ENCODE results near the gene DIO2. TPM values are rescaled to one million over a fixed set of nuclear protein-coding genes. Genes with fewer than 3 reads are reported as not detected.

The DIO2 gene
- total RNA-seq: 0.09 and 0.41 TPM in 2 replicates
- long read RNA-seq: 0 reads

- H3K36me3 Mint-ChIP-seq (ENCODE audit: low read depth): no peaks in the 10 kb centered on the region
- H3K27ac Mint-ChIP-seq (ENCODE audit: unreplicated experiment): peak within 1 kb of the TSS; percentile 86
- H3K9me3 Mint-ChIP-seq: no peaks in the 10 kb centered on the region
- H3K4me3 Mint-ChIP-seq: no peak within 1 kb of the TSS
- DNase-seq (ENCODE audit: low read depth, low spot score): no peak
- no peak for TF ChIP-seq CTCF (conservative IDR thresholded peaks at IDR 0.05)
- peaks cover 14% of the 10 kb centered on the region for H3K4me1 Mint-ChIP-seq
- H3K27me3 Mint-ChIP-seq (ENCODE audit: low read depth): no peaks in the 10 kb centered on the region
These were observed at the start of gene DIO2 for GRCh38 chr14:80211153-80212022. DIO2 (minus strand) TSS chr14:80211504; CDS start chr14:80211472, 32 bp downstream.

GRCh38 chr14:80260645-80261044 is 49.3 kb upstream of the DIO2 start:
- H3K4me3 Mint-ChIP-seq: no peak overlapping the region
- H3K27me3 Mint-ChIP-seq (ENCODE audit: low read depth): no peaks in the 10 kb centered on the region
- no peak for DNase-seq (ENCODE audit: low read depth, low spot score)
- H3K4me1 Mint-ChIP-seq: no peaks in the 10 kb centered on the region
- no peaks in the 10 kb centered on the region for H3K9me3 Mint-ChIP-seq
- TF ChIP-seq CTCF (conservative IDR thresholded peaks at IDR 0.05): no peak
- H3K36me3 Mint-ChIP-seq (ENCODE audit: low read depth): no peaks in the 10 kb centered on the region
- no peak overlapping the region for H3K27ac Mint-ChIP-seq (ENCODE audit: unreplicated experiment)

- Mint-ChIP-seq H3K9me3 (peaks cover 29% of the 10 kb centered on the region), H3K27ac (ENCODE audit: unreplicated experiment) (no peak overlapping the region), H3K4me1 (no peaks in the 10 kb centered on the region), H3K36me3 (ENCODE audit: low read depth) (peaks cover 11% of the 10 kb centered on the region), H3K27me3 (ENCODE audit: low read depth) (no peaks in the 10 kb centered on the region), H3K4me3 (no peak overlapping the region)
- no peak for DNase-seq (ENCODE audit: low read depth, low spot score)
- TF ChIP-seq CTCF (conservative IDR thresholded peaks at IDR 0.05): no peak
These were observed 28.3 kb upstream of the DIO2 start for GRCh38 chr14:80239631-80240030.

GRCh38 chr14:80237143-80237542 is 25.8 kb upstream of the DIO2 start:
- DNase-seq (ENCODE audit: low read depth, low spot score): no peak
- H3K27me3 Mint-ChIP-seq (ENCODE audit: low read depth): no peaks in the 10 kb centered on the region
- peaks cover 11% of the 10 kb centered on the region for H3K36me3 Mint-ChIP-seq (ENCODE audit: low read depth)
- peaks cover 24% of the 10 kb centered on the region for H3K9me3 Mint-ChIP-seq
- no peak for TF ChIP-seq CTCF (conservative IDR thresholded peaks at IDR 0.05)
- H3K4me1 Mint-ChIP-seq: no peaks in the 10 kb centered on the region
- no peak overlapping the region for H3K4me3 Mint-ChIP-seq
- no peak overlapping the region for H3K27ac Mint-ChIP-seq (ENCODE audit: unreplicated experiment)

- H3K36me3 Mint-ChIP-seq (ENCODE audit: low read depth): peaks cover 11% of the 10 kb centered on the region
- no peaks in the 10 kb centered on the region for H3K27me3 Mint-ChIP-seq (ENCODE audit: low read depth)
- TF ChIP-seq CTCF (conservative IDR thresholded peaks at IDR 0.05): no peak
- H3K4me1 Mint-ChIP-seq: no peaks in the 10 kb centered on the region
- DNase-seq (ENCODE audit: low read depth, low spot score): no peak
- no peak overlapping the region for H3K27ac Mint-ChIP-seq (ENCODE audit: unreplicated experiment)
- peaks cover 24% of the 10 kb centered on the region for H3K9me3 Mint-ChIP-seq
- H3K4me3 Mint-ChIP-seq: no peak overlapping the region
These were observed 22.3 kb upstream of the DIO2 start for GRCh38 chr14:80233470-80234089.
